Smooth muscle cell (in vitro differentiated cells): ENCODE measurements around the gene PPP5C. TPM values are rescaled to one million over a fixed set of nuclear protein-coding genes. Genes with fewer than 3 reads are reported as not detected.
A peak's percentile ranks its signal among the peaks of the same experiment; 100 is the strongest.

ENCODE experiments used
- DNase-seq: peaks from one replicate; lab custom pipeline; 2025; ENCODE audit not compliant: unreplicated experiment; lab: John Stamatoyannopoulos, UW
- H2AFZ ChIP-seq: fragments of 200-600 bp; sonication (generic); 2 replicates; pipeline ENCODE4 v1.6.0; 2016; ENCODE audit warnings: antibody characterized with exemption, low read depth, mild to moderate bottlenecking
- H3F3A ChIP-seq: fragments of 200-600 bp; sonication (generic); 2 replicates; pipeline ENCODE4 v1.6.0; 2017; ENCODE audit warnings: antibody characterized with exemption, low read depth
- H3K27ac ChIP-seq: fragments of 200-600 bp; sonication (generic); 2 replicates; pipeline ENCODE4 v1.5.1; 2016; ENCODE audit warnings: low read depth, mild to moderate bottlenecking
- H3K27me3 ChIP-seq: fragments of 200-600 bp; sonication (generic); 2 replicates; pipeline ENCODE4 v1.6.1; 2016; ENCODE audit warnings: low read depth, mild to moderate bottlenecking
- H3K36me3 ChIP-seq: fragments of 200-600 bp; sonication (generic); 2 replicates; pipeline ENCODE4 v1.5.1; 2016; ENCODE audit warnings: low read depth
- H3K4me1 ChIP-seq: fragments of 200-600 bp; sonication (generic); 2 replicates; pipeline ENCODE4 v1.5.1; 2016; ENCODE audit warnings: low read depth
- H3K4me2 ChIP-seq: fragments of 200-600 bp; sonication (generic); 2 replicates; pipeline ENCODE4 v1.6.0; 2016; ENCODE audit warnings: mild to moderate bottlenecking
- H3K4me3 ChIP-seq: fragments of 200-600 bp; sonication (generic); 2 replicates; pipeline ENCODE4 v1.5.1; 2016; ENCODE audit warnings: mild to moderate bottlenecking
- H3K79me2 ChIP-seq: fragments of 200-600 bp; sonication (generic); 2 replicates; pipeline ENCODE4 v1.6.0; 2016; ENCODE audit warnings: low read depth, mild to moderate bottlenecking
- H3K9ac ChIP-seq: fragments of 200-600 bp; sonication (generic); 2 replicates; pipeline ENCODE4 v1.6.0; 2016; ENCODE audit warnings: low read depth
- H3K9me3 ChIP-seq: fragments of 200-600 bp; sonication (generic); replicated peaks from 2 replicates; pipeline ENCODE4 v1.5.1; 2016; ENCODE audit warnings: low read depth
- H4K20me1 ChIP-seq: fragments of 200-600 bp; sonication (generic); 2 replicates; pipeline ENCODE4 v1.6.0; 2016; ENCODE audit warnings: low read depth
- WGBS: methylation state at CpG from one replicate; pipeline ENCODE4 v1.1.7; 2016; ENCODE audit warnings: low lambda C conversion rate; 5-methylcytosine and 5-hydroxymethylcytosine counted together
- polyA plus RNA-seq: library from polyadenylated mRNA; unstranded; fragments of >200 nt; fragmentation: Nextera tagmentation; extraction: Ambion mirVana; gene quantifications from 2 replicates; pipeline ENCODE4 v1.2.1, GENCODE V29; 2016
- total RNA-seq: library from RNA; depleted of rRNA; stranded (reverse); fragments of >200 nt; gene quantifications from 2 replicates; pipeline ENCODE4 v1.2.3, GENCODE V29; 2014
- TF ChIP-seq, protein P1 (sequence below): fragments of 200-600 bp; sonication (generic); IDR thresholded peaks from 2 replicates; pipeline ENCODE4 v1.5.1; 2017; ENCODE audit warnings: borderline replicate concordance, mild to moderate bottlenecking, antibody characterized with exemption; ENCODE audit not compliant: insufficient read depth, poor library complexity, severe bottlenecking

The PPP5C gene, protein sequence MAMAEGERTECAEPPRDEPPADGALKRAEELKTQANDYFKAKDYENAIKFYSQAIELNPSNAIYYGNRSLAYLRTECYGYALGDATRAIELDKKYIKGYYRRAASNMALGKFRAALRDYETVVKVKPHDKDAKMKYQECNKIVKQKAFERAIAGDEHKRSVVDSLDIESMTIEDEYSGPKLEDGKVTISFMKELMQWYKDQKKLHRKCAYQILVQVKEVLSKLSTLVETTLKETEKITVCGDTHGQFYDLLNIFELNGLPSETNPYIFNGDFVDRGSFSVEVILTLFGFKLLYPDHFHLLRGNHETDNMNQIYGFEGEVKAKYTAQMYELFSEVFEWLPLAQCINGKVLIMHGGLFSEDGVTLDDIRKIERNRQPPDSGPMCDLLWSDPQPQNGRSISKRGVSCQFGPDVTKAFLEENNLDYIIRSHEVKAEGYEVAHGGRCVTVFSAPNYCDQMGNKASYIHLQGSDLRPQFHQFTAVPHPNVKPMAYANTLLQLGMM
- total RNA-seq (34.5 and 44.9 TPM in 2 replicates), polyA plus RNA-seq (57.7 and 60.0 TPM in 2 replicates)

DNA sequence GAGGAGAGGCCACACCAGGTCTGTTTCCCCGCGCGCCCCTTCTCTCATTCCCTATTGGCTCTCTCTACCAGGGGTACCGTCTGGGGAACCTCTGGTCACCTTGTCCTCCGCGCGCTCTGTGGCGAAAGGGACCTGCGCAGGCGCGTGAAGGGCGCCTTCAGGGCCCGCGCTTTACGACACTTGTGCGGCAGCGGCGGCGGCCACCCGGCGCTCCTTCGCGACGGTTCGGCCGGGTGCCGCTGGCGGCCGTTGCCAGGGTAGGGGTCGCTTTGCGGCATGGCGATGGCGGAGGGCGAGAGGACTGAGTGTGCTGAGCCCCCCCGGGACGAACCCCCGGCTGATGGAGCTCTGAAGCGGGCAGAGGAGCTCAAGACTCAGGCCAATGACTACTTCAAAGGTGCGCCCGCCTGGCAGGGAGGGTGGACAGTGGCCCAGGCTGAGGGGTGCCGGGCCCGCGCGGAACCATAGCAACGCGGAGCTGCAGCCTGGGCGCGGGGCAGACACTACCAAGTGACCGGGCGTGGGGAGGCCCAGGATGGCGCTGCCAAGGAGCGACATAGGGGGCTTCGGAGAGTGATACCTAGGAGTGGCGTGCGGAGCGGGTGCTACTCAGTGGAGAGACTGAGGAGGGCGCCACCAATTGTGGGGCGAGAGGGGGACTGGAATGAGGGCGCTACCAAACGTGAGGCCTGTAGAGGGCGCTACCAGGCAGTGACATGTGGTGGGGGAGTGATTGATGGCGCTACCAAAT, at the start of gene PPP5C:
TSS of gene PPP5C (plus strand) at position 267 of the 751 bp plus-strand sequence. CDS start at position 277, 10 bp downstream.
- peaks cover 4% of the 10 kb centered on the region for H3K4me1 ChIP-seq
- H3K9ac ChIP-seq: peak within 1 kb of the TSS; percentile 88
- no peaks in the 10 kb centered on the region for H3K27me3 ChIP-seq
- peak within 1 kb of the TSS; percentile 99 for H2AFZ ChIP-seq
- H3F3A ChIP-seq: no peaks in the 10 kb centered on the region
- TF ChIP-seq, protein P1, sequence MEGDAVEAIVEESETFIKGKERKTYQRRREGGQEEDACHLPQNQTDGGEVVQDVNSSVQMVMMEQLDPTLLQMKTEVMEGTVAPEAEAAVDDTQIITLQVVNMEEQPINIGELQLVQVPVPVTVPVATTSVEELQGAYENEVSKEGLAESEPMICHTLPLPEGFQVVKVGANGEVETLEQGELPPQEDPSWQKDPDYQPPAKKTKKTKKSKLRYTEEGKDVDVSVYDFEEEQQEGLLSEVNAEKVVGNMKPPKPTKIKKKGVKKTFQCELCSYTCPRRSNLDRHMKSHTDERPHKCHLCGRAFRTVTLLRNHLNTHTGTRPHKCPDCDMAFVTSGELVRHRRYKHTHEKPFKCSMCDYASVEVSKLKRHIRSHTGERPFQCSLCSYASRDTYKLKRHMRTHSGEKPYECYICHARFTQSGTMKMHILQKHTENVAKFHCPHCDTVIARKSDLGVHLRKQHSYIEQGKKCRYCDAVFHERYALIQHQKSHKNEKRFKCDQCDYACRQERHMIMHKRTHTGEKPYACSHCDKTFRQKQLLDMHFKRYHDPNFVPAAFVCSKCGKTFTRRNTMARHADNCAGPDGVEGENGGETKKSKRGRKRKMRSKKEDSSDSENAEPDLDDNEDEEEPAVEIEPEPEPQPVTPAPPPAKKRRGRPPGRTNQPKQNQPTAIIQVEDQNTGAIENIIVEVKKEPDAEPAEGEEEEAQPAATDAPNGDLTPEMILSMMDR: peak; percentile 93
- H3K36me3 ChIP-seq: no peaks in the 10 kb centered on the region
- WGBS: 1% methylated on average over 62 of the region's 62 CpGs
- peak; percentile 65 for DNase-seq
- H3K79me2 ChIP-seq: peaks cover 35% of the 10 kb centered on the region
- peak within 1 kb of the TSS; percentile 86 for H3K4me2 ChIP-seq
- peaks cover 42% of the 10 kb centered on the region for H4K20me1 ChIP-seq
- H3K27ac ChIP-seq: peak within 1 kb of the TSS; percentile 60
- no peaks in the 10 kb centered on the region for H3K9me3 ChIP-seq
- peak within 1 kb of the TSS; percentile 99 for H3K4me3 ChIP-seq

DNA sequence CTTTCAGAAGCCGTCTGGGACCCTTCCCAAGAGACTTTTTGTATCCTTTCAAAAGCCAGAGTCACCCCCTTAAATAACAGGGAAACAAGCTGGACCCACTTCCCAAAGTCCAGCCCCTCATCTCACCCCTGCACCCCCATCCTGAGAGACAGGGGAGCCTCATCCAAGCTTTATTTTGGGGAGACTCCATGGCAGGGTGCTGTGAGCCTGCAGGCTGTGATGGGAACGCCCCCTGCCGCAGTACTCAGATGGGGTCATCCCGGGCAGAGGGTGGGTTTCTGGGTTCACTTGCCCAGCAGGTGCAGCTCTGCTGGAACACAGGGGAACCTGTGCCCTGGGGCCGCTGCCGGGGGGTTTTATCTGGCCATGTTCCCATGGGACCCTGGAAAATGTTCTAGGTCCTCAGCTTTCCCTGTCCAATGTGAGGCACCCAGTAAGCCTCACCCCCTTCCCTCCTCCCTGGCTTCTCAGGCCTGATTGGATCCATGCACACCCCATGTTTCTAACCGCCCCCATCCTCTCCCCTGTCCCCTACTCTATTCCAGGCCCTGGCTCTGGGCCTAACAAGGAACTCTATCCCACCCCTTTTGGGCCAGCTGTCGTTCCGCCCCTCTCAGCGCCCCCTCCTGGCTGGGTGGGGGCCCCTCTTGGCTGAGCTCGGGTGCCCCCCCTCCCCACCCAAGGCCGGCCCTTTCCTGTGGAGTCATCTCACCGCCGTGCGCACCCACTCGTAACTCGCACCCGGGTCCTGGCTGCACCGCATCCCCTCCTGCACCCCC, 49.0 kb upstream of the PPP5C start:
- WGBS: 82% methylated on average over 16 of the region's 19 CpGs
- H3K4me3 ChIP-seq: peak overlapping the region; percentile 76
- H3K4me1 ChIP-seq: peaks cover 35% of the 10 kb centered on the region
- no peak overlapping the region for H2AFZ ChIP-seq
- H3K36me3 ChIP-seq: no peaks in the 10 kb centered on the region
- H4K20me1 ChIP-seq: no peaks in the 10 kb centered on the region
- H3K9me3 ChIP-seq: no peaks in the 10 kb centered on the region
- H3K27ac ChIP-seq: no peak overlapping the region
- no peaks in the 10 kb centered on the region for H3K79me2 ChIP-seq
- H3K9ac ChIP-seq: no peak overlapping the region
- TF ChIP-seq, protein P1: peak; percentile 13
- DNase-seq: no peak
- no peaks in the 10 kb centered on the region for H3K27me3 ChIP-seq
- peaks cover 11% of the 10 kb centered on the region for H3F3A ChIP-seq
- peak overlapping the region; percentile 91 for H3K4me2 ChIP-seq

DNA sequence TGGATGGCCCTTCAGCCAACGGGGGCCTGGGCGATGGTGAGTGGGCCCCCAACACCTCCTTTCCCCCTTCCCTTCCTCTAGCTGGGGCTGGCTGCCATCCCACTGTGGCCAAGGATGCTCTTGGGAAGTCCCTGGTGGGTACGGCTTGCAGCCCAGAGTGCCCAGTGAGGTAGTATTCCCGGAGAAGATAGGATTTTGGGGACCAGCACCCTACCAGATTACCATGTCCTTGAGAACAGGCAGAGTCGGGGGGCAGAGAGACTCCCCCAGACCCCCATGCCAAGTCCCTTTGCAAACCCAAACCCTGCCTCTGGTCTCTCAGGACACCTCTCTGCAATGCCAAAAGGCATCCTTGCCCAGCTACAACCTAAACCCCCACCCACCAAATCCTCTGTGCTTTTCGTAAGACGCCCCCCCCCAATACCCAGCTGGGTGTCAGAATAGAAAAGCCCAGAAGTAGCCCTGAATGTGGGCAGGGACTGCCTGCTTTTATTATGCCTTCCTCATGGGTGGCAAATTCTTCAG, 48.3 kb upstream of the PPP5C start:
- H4K20me1 ChIP-seq: no peaks in the 10 kb centered on the region
- peaks cover 42% of the 10 kb centered on the region for H3K4me1 ChIP-seq
- H2AFZ ChIP-seq: no peak overlapping the region
- H3K27ac ChIP-seq: no peak overlapping the region
- WGBS: 80% methylated on average over 7 of the region's 7 CpGs
- peak overlapping the region; percentile 37 for H3K4me3 ChIP-seq
- no peak for DNase-seq
- TF ChIP-seq, protein P1: no peak
- H3K4me2 ChIP-seq: peak overlapping the region; percentile 50
- peaks cover 11% of the 10 kb centered on the region for H3F3A ChIP-seq
- no peaks in the 10 kb centered on the region for H3K27me3 ChIP-seq
- no peak overlapping the region for H3K9ac ChIP-seq
- H3K79me2 ChIP-seq: no peaks in the 10 kb centered on the region
- H3K36me3 ChIP-seq: no peaks in the 10 kb centered on the region
- H3K9me3 ChIP-seq: no peaks in the 10 kb centered on the region
